HG02840 (cell line): ENCODE results near the gene RSKR.
"Not testable (repeated sequence)": the region's sequence is repeated elsewhere in the genome, so short reads cannot be mapped to it uniquely, and the experiment has no call there.

Source experiments
- ATAC-seq: cut with Tn5 transposase; IDR thresholded peaks from one replicate; pipeline ENCODE4 v1.9.1; 2021; ENCODE audit warnings: mild to moderate bottlenecking, moderate library complexity, moderate number of reproducible peaks; ENCODE audit not compliant: unreplicated experiment, low FRiP score

Gene RSKR

GRCh38 chr17:28578246-28579195 is 35.5 kb downstream of the RSKR start:
- no peak for ATAC-seq

- no peak for ATAC-seq
Measured at GRCh38 chr17:28577466-28577824, 36.5 kb downstream of the RSKR start.

- peak; percentile 81 for ATAC-seq
Measured at GRCh38 chr17:28576758-28577465, 37.1 kb downstream of the RSKR start, which contains the start of gene ALDOC. TSS of gene ALDOC (minus strand) at chr17:28576895. CDS start at chr17:28575532, 1,363 bp downstream.

GRCh38 chr17:28576016-28576415 is 38.0 kb downstream of the RSKR start:
- not testable (repeated sequence) for ATAC-seq

GRCh38 chr17:28575126-28575795 is 38.7 kb downstream of the RSKR start:
- no peak for ATAC-seq

GRCh38 chr17:28574526-28574925 is 39.5 kb downstream of the RSKR start:
- ATAC-seq = no peak

GRCh38 chr17:28573966-28574480 is 40.0 kb downstream of the RSKR start:
- ATAC-seq = no peak

GRCh38 chr17:28573521-28573920 is 40.5 kb downstream of the RSKR start:
- no peak for ATAC-seq

GRCh38 chr17:28573040-28573380 is 41.0 kb downstream of the RSKR start:
- no peak for ATAC-seq

GRCh38 chr17:28572259-28573039 is 41.5 kb downstream of the RSKR start:
- ATAC-seq = no peak

GRCh38 chr17:28571361-28572122 is 42.4 kb downstream of the RSKR start, which contains the start of gene PIGS:
TSS of gene PIGS (minus strand) at chr17:28571524. CDS start at chr17:28571496, 28 bp downstream.
- peak; percentile 78 for ATAC-seq

GRCh38 chr17:28570716-28571360 is 43.1 kb downstream of the RSKR start:
- peak; percentile 29 for ATAC-seq

GRCh38 chr17:28569446-28569845 is 44.5 kb downstream of the RSKR start:
- no peak for ATAC-seq

- ATAC-seq = no peak
Measured at GRCh38 chr17:28567604-28568003, 46.4 kb downstream of the RSKR start.

- no peak for ATAC-seq
Measured at GRCh38 chr17:28563475-28563874, 50.5 kb downstream of the RSKR start.
